HepG2 (cell line): ENCODE results near the gene ITGAV. TPM values are rescaled to one million over a fixed set of nuclear protein-coding genes. Genes with fewer than 3 reads are reported as not detected.

Experiments used
- FOXA3 ChIP-seq: IDR thresholded peaks from 2 replicates; pipeline ENCODE4 v1.6.1; 2016; ENCODE audit warnings: missing genetic modification reagents, missing compliant biosample characterization
- IKZF1 ChIP-seq: fragments of 450-650 bp; IDR thresholded peaks from 2 replicates; pipeline ENCODE4 v1.7.1; 2016
- ISL2 ChIP-seq: sonication (generic); formaldehyde crosslinking; IDR thresholded peaks from 2 replicates; pipeline ENCODE4 v1.5.0; 2020; ENCODE audit warnings: missing genetic modification reagents
- MIER3 ChIP-seq: IDR thresholded peaks from 2 replicates; pipeline ENCODE4 v1.6.1; 2016; ENCODE audit warnings: missing compliant biosample characterization, borderline replicate concordance
- SMAD1 ChIP-seq: sonication (generic); formaldehyde crosslinking; IDR thresholded peaks from 2 replicates; pipeline ENCODE4 v1.4.0; 2020; ENCODE audit warnings: missing genetic modification reagents, low read depth, mild to moderate bottlenecking, borderline replicate concordance
- SP1 ChIP-seq, 2 experiments: fragments of 450-650 bp in 1 of 2; sonication (generic) in 1 of 2; formaldehyde crosslinking in 1 of 2; IDR thresholded peaks; 2 replicates each; pipeline versions ENCODE4 v1.4.0 to v1.6.1; 2016 to 2020; ENCODE audit warnings: missing genetic modification reagents in 1 of 2
- TOE1 ChIP-seq: sonication (generic); formaldehyde crosslinking; IDR thresholded peaks from 2 replicates; pipeline ENCODE4 v1.4.0; 2020; ENCODE audit warnings: mild to moderate bottlenecking, missing genetic modification reagents
- TOPORS ChIP-seq: sonication (generic); formaldehyde crosslinking; IDR thresholded peaks from 2 replicates; pipeline ENCODE4 v1.8.0; 2023; ENCODE audit warnings: mild to moderate bottlenecking, missing genetic modification reagents
- ZBTB8A ChIP-seq: sonication (generic); formaldehyde crosslinking; IDR thresholded peaks from 2 replicates; pipeline ENCODE4 v1.4.0; 2020; ENCODE audit warnings: mild to moderate bottlenecking, low read depth, missing genetic modification reagents, borderline replicate concordance
- polyA plus RNA-seq, 8 experiments: library from polyadenylated mRNA; depleted of rRNA in 3 of 8; stranded (reverse) in 7 of 8; unstranded in 1 of 8; fragments of >200 nt; fragmentation: Illumina TruSeq in 4 of 8; extraction: Trizol in 4 of 8; gene quantifications; 2 replicates each; pipeline versions ENCODE4 v1.2.1 to v1.2.3, GENCODE V29; 2011 to 2016; ENCODE audit warnings: low read depth in 4 of 8, missing spikeins in 1 of 8, mixed read lengths in 1 of 8; ENCODE audit not compliant: insufficient read depth in 1 of 8
- total RNA-seq, 5 experiments: library from RNA; depleted of rRNA; stranded (reverse); fragments of >200 nt; fragmentation: Illumina TruSeq; extraction: Trizol; gene quantifications; 2 replicates each; pipeline ENCODE4 v1.2.3, GENCODE V29; 2016; ENCODE audit warnings: low read depth in 1 of 5
- TF ChIP-seq, protein P1 (sequence below): sonication (generic); formaldehyde crosslinking; IDR thresholded peaks from 2 replicates; pipeline ENCODE4 v1.5.0; 2020; ENCODE audit warnings: mild to moderate bottlenecking, missing genetic modification reagents
- TF ChIP-seq, protein P2 (sequence below): sonication (generic); formaldehyde crosslinking; IDR thresholded peaks from 2 replicates; pipeline ENCODE4 v1.5.0; 2020; ENCODE audit warnings: mild to moderate bottlenecking, missing genetic modification reagents
- TF ChIP-seq, protein P3 (sequence below): sonication (generic); formaldehyde crosslinking; IDR thresholded peaks from 2 replicates; pipeline ENCODE4 v1.8.0; 2022; ENCODE audit warnings: mild to moderate bottlenecking, missing genetic modification reagents, moderate library complexity
- TF ChIP-seq, protein P4 (sequence below): sonication (generic); formaldehyde crosslinking; IDR thresholded peaks from 2 replicates; pipeline ENCODE4 v1.9.0; 2021; ENCODE audit warnings: mild to moderate bottlenecking, missing genetic modification reagents
- TF ChIP-seq, protein P5 (sequence below): sonication (generic); formaldehyde crosslinking; IDR thresholded peaks from 2 replicates; pipeline ENCODE4 v1.4.0; 2020; ENCODE audit warnings: missing genetic modification reagents

The ITGAV gene
- total and polyA plus RNA-seq, 2 of the 13 experiments (the other 11 are each of a cell fraction or from before 2014, with no cell fraction given) = 59.1 to 60.4 TPM

GRCh38 chr2:186589612-186590349 is at the start of gene ITGAV (continued):
- TF ChIP-seq, protein P1, sequence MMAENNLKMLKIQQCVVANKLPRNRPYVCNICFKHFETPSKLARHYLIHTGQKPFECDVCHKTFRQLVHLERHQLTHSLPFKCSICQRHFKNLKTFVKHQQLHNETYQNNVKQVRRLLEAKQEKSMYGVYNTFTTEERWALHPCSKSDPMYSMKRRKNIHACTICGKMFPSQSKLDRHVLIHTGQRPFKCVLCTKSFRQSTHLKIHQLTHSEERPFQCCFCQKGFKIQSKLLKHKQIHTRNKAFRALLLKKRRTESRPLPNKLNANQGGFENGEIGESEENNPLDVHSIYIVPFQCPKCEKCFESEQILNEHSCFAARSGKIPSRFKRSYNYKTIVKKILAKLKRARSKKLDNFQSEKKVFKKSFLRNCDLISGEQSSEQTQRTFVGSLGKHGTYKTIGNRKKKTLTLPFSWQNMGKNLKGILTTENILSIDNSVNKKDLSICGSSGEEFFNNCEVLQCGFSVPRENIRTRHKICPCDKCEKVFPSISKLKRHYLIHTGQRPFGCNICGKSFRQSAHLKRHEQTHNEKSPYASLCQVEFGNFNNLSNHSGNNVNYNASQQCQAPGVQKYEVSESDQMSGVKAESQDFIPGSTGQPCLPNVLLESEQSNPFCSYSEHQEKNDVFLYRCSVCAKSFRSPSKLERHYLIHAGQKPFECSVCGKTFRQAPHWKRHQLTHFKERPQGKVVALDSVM (CRISPR knock-in tag) = peak; percentile 81
- TF ChIP-seq ZBTB8A (CRISPR knock-in tag) (peak; percentile 74; the same call in 1 of the 2 replicates), FOXA3 (CRISPR knock-in tag) (no peak), SP1 (IDR thresholded peaks at IDR 0.05) (no peak), SP1 (CRISPR knock-in tag; IDR thresholded peaks at IDR 0.05) (peak; percentile 50), TOPORS (CRISPR knock-in tag) (peak; percentile 87), IKZF1 (no peak), ISL2 (CRISPR knock-in tag) (peak; percentile 75), MIER3 (CRISPR knock-in tag) (no peak), TOE1 (CRISPR knock-in tag) (peak; percentile 48; the same call in 1 of the 2 replicates), SMAD1 (CRISPR knock-in tag) (peak; percentile 63)
- TF ChIP-seq, protein P2, sequence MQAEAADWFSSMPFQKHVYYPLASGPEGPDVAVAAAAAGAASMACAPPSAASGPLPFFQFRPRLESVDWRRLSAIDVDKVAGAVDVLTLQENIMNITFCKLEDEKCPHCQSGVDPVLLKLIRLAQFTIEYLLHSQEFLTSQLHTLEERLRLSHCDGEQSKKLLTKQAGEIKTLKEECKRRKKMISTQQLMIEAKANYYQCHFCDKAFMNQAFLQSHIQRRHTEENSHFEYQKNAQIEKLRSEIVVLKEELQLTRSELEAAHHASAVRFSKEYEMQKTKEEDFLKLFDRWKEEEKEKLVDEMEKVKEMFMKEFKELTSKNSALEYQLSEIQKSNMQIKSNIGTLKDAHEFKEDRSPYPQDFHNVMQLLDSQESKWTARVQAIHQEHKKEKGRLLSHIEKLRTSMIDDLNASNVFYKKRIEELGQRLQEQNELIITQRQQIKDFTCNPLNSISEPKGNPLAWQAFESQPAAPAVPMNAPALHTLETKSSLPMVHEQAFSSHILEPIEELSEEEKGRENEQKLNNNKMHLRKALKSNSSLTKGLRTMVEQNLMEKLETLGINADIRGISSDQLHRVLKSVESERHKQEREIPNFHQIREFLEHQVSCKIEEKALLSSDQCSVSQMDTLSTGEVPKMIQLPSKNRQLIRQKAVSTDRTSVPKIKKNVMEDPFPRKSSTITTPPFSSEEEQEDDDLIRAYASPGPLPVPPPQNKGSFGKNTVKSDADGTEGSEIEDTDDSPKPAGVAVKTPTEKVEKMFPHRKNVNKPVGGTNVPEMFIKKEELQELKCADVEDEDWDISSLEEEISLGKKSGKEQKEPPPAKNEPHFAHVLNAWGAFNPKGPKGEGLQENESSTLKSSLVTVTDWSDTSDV (CRISPR knock-in tag) = peak; percentile 92
- TF ChIP-seq, protein P3, sequence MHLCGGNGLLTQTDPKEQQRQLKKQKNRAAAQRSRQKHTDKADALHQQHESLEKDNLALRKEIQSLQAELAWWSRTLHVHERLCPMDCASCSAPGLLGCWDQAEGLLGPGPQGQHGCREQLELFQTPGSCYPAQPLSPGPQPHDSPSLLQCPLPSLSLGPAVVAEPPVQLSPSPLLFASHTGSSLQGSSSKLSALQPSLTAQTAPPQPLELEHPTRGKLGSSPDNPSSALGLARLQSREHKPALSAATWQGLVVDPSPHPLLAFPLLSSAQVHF = no peak
- TF ChIP-seq, protein P4, sequence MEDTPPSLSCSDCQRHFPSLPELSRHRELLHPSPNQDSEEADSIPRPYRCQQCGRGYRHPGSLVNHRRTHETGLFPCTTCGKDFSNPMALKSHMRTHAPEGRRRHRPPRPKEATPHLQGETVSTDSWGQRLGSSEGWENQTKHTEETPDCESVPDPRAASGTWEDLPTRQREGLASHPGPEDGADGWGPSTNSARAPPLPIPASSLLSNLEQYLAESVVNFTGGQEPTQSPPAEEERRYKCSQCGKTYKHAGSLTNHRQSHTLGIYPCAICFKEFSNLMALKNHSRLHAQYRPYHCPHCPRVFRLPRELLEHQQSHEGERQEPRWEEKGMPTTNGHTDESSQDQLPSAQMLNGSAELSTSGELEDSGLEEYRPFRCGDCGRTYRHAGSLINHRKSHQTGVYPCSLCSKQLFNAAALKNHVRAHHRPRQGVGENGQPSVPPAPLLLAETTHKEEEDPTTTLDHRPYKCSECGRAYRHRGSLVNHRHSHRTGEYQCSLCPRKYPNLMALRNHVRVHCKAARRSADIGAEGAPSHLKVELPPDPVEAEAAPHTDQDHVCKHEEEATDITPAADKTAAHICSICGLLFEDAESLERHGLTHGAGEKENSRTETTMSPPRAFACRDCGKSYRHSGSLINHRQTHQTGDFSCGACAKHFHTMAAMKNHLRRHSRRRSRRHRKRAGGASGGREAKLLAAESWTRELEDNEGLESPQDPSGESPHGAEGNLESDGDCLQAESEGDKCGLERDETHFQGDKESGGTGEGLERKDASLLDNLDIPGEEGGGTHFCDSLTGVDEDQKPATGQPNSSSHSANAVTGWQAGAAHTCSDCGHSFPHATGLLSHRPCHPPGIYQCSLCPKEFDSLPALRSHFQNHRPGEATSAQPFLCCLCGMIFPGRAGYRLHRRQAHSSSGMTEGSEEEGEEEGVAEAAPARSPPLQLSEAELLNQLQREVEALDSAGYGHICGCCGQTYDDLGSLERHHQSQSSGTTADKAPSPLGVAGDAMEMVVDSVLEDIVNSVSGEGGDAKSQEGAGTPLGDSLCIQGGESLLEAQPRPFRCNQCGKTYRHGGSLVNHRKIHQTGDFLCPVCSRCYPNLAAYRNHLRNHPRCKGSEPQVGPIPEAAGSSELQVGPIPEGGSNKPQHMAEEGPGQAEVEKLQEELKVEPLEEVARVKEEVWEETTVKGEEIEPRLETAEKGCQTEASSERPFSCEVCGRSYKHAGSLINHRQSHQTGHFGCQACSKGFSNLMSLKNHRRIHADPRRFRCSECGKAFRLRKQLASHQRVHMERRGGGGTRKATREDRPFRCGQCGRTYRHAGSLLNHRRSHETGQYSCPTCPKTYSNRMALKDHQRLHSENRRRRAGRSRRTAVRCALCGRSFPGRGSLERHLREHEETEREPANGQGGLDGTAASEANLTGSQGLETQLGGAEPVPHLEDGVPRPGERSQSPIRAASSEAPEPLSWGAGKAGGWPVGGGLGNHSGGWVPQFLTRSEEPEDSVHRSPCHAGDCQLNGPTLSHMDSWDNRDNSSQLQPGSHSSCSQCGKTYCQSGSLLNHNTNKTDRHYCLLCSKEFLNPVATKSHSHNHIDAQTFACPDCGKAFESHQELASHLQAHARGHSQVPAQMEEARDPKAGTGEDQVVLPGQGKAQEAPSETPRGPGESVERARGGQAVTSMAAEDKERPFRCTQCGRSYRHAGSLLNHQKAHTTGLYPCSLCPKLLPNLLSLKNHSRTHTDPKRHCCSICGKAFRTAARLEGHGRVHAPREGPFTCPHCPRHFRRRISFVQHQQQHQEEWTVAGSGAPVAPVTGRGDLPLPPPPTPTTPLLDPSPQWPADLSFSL (CRISPR knock-in tag) = peak; percentile 63; the same call in 1 of the 2 replicates
- TF ChIP-seq, protein P5, sequence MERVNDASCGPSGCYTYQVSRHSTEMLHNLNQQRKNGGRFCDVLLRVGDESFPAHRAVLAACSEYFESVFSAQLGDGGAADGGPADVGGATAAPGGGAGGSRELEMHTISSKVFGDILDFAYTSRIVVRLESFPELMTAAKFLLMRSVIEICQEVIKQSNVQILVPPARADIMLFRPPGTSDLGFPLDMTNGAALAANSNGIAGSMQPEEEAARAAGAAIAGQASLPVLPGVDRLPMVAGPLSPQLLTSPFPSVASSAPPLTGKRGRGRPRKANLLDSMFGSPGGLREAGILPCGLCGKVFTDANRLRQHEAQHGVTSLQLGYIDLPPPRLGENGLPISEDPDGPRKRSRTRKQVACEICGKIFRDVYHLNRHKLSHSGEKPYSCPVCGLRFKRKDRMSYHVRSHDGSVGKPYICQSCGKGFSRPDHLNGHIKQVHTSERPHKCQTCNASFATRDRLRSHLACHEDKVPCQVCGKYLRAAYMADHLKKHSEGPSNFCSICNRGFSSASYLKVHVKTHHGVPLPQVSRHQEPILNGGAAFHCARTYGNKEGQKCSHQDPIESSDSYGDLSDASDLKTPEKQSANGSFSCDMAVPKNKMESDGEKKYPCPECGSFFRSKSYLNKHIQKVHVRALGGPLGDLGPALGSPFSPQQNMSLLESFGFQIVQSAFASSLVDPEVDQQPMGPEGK = peak; percentile 91
